HepG2 (cell line): ENCODE results near the gene COQ5. TPM values are rescaled to one million over a fixed set of nuclear protein-coding genes. Genes with fewer than 3 reads are reported as not detected.

Experiments used
- ARHGAP35 ChIP-seq: sonication (generic); formaldehyde crosslinking; IDR thresholded peaks from 2 replicates; pipeline ENCODE4 v1.9.0; 2022; ENCODE audit warnings: mild to moderate bottlenecking, inconsistent platforms, moderate library complexity, missing genetic modification reagents, borderline replicate concordance
- ATF5 ChIP-seq: sonication (generic); formaldehyde crosslinking; IDR thresholded peaks from 2 replicates; pipeline ENCODE4 v1.4.0; 2020; ENCODE audit warnings: mild to moderate bottlenecking, low read depth, missing genetic modification reagents
- ATF7 ChIP-seq, 2 experiments: fragments of 450-650 bp in 1 of 2; sonication (generic) in 1 of 2; formaldehyde crosslinking in 1 of 2; IDR thresholded peaks; 2 replicates each; pipeline versions ENCODE4 v1.4.0 to v1.6.1; 2016 to 2020; ENCODE audit warnings: antibody characterized with exemption in 1 of 2, mild to moderate bottlenecking in 1 of 2, missing genetic modification reagents in 1 of 2
- CAMTA2 ChIP-seq: sonication (generic); formaldehyde crosslinking; IDR thresholded peaks from 2 replicates; pipeline ENCODE4 v1.4.0; 2020; ENCODE audit warnings: mild to moderate bottlenecking, missing genetic modification reagents, borderline replicate concordance
- DNMT1 ChIP-seq: sonication (generic); formaldehyde crosslinking; IDR thresholded peaks from 2 replicates; pipeline ENCODE4 v1.5.1; 2020; ENCODE audit warnings: mild to moderate bottlenecking, missing genetic modification reagents
- FOXC1 ChIP-seq: sonication (generic); formaldehyde crosslinking; IDR thresholded peaks from 2 replicates; pipeline ENCODE4 v1.8.0; 2022; ENCODE audit warnings: mild to moderate bottlenecking, missing genetic modification reagents, borderline replicate concordance
- FOXJ3 ChIP-seq: sonication (generic); formaldehyde crosslinking; IDR thresholded peaks from 2 replicates; pipeline ENCODE4 v1.4.0; 2020; ENCODE audit warnings: missing genetic modification reagents, mild to moderate bottlenecking, borderline replicate concordance
- MTA1 ChIP-seq: sonication (generic); formaldehyde crosslinking; IDR thresholded peaks from 2 replicates; pipeline ENCODE4 v1.4.0; 2020; ENCODE audit warnings: missing genetic modification reagents, mild to moderate bottlenecking, borderline replicate concordance
- MTERF4 ChIP-seq: sonication (generic); formaldehyde crosslinking; IDR thresholded peaks from 2 replicates; pipeline ENCODE4 v1.8.0; 2023; ENCODE audit warnings: mild to moderate bottlenecking, missing genetic modification reagents
- NR2F2 ChIP-seq: IDR thresholded peaks from 2 replicates; pipeline ENCODE4 v1.6.1; 2012; ENCODE audit warnings: low read depth, inconsistent platforms, borderline replicate concordance
- SP140L ChIP-seq: sonication (generic); formaldehyde crosslinking; IDR thresholded peaks from 2 replicates; pipeline ENCODE4 v1.4.0; 2020; ENCODE audit warnings: missing genetic modification reagents, borderline replicate concordance
- SRSF9 ChIP-seq: fragments of 200-400 bp; formaldehyde crosslinking; IDR thresholded peaks from 2 replicates; pipeline ENCODE4 v1.6.1; 2018; ENCODE audit warnings: borderline replicate concordance, mild to moderate bottlenecking, low read depth, low read length; ENCODE audit not compliant: insufficient read depth, poor library complexity, severe bottlenecking
- ZC3H13 ChIP-seq: sonication (generic); formaldehyde crosslinking; IDR thresholded peaks from 2 replicates; pipeline ENCODE4 v1.8.1; 2023; ENCODE audit warnings: mild to moderate bottlenecking, missing genetic modification reagents, moderate library complexity
- ZMYM2 ChIP-seq: sonication (generic); formaldehyde crosslinking; IDR thresholded peaks from 2 replicates; pipeline ENCODE4 v1.8.0; 2022; ENCODE audit warnings: mild to moderate bottlenecking, missing genetic modification reagents
- ZNF138 ChIP-seq: sonication (generic); formaldehyde crosslinking; IDR thresholded peaks from 2 replicates; pipeline ENCODE4 v1.5.0; 2020; ENCODE audit warnings: mild to moderate bottlenecking, low read depth, missing genetic modification reagents
- ZNF282 ChIP-seq: fragments of 450-650 bp; IDR thresholded peaks from 2 replicates; pipeline ENCODE4 v1.6.1; 2018; ENCODE audit not compliant: partially characterized antibody
- ZNF737 ChIP-seq: sonication (generic); formaldehyde crosslinking; IDR thresholded peaks from 2 replicates; pipeline ENCODE4 v1.5.0; 2020; ENCODE audit warnings: missing genetic modification reagents, mild to moderate bottlenecking, borderline replicate concordance
- ZNF772 ChIP-seq: sonication (generic); formaldehyde crosslinking; IDR thresholded peaks from 2 replicates; pipeline ENCODE4 v1.5.0; 2020; ENCODE audit warnings: mild to moderate bottlenecking, missing genetic modification reagents
- ZNF776 ChIP-seq: sonication (generic); formaldehyde crosslinking; IDR thresholded peaks from 2 replicates; pipeline ENCODE4 v1.4.0; 2020; ENCODE audit warnings: mild to moderate bottlenecking, missing genetic modification reagents
- ZNF839 ChIP-seq: sonication (generic); formaldehyde crosslinking; IDR thresholded peaks from 2 replicates; pipeline ENCODE4 v1.4.0; 2020; ENCODE audit warnings: missing genetic modification reagents, mild to moderate bottlenecking, borderline replicate concordance
- ZNF850 ChIP-seq: sonication (generic); formaldehyde crosslinking; conservative IDR thresholded peaks from 2 replicates; pipeline ENCODE4 v1.9.0; 2021; ENCODE audit warnings: mild to moderate bottlenecking, missing genetic modification reagents
- ZNF878 ChIP-seq: sonication (generic); formaldehyde crosslinking; IDR thresholded peaks from 2 replicates; pipeline ENCODE4 v1.8.1; 2023; ENCODE audit warnings: mild to moderate bottlenecking, missing genetic modification reagents, moderate library complexity
- polyA plus RNA-seq, 8 experiments: library from polyadenylated mRNA; depleted of rRNA in 3 of 8; stranded (reverse) in 7 of 8; unstranded in 1 of 8; fragments of >200 nt; fragmentation: Illumina TruSeq in 4 of 8; extraction: Trizol in 4 of 8; gene quantifications; 2 replicates each; pipeline versions ENCODE4 v1.2.1 to v1.2.3, GENCODE V29; 2011 to 2016; ENCODE audit warnings: low read depth in 4 of 8, missing spikeins in 1 of 8, mixed read lengths in 1 of 8; ENCODE audit not compliant: insufficient read depth in 1 of 8
- total RNA-seq, 5 experiments: library from RNA; depleted of rRNA; stranded (reverse); fragments of >200 nt; fragmentation: Illumina TruSeq; extraction: Trizol; gene quantifications; 2 replicates each; pipeline ENCODE4 v1.2.3, GENCODE V29; 2016; ENCODE audit warnings: low read depth in 1 of 5
- TF ChIP-seq, protein P1 (sequence below): sonication (generic); formaldehyde crosslinking; IDR thresholded peaks from 2 replicates; pipeline ENCODE4 v1.8.0; 2022; ENCODE audit warnings: mild to moderate bottlenecking, missing genetic modification reagents
- TF ChIP-seq, protein P2 (sequence below): sonication (generic); formaldehyde crosslinking; IDR thresholded peaks from 2 replicates; pipeline ENCODE4 v1.4.0; 2020; ENCODE audit warnings: missing genetic modification reagents, borderline replicate concordance

COQ5 gene
- total and polyA plus RNA-seq, 2 of the 13 experiments (the other 11 are each of a cell fraction or from before 2014, with no cell fraction given): 36.4 to 41.5 TPM

- TF ChIP-seq MTERF4 (CRISPR knock-in tag) (no peak), CAMTA2 (CRISPR knock-in tag) (peak; percentile 74; the same call in 1 of the 2 replicates), MTA1 (CRISPR knock-in tag) (peak; percentile 84; the same call in 1 of the 2 replicates), ZNF772 (CRISPR knock-in tag) (0 out of 2 replicates have a peak, but pooled peaks have one; percentile 58), ATF7 (IDR thresholded peaks at IDR 0.05) (no peak), ATF7 (CRISPR knock-in tag; IDR thresholded peaks at IDR 0.05) (peak; percentile 86; the same call in 1 of the 2 replicates), ZMYM2 (CRISPR knock-in tag) (no peak), ZNF839 (CRISPR knock-in tag) (peak; percentile 60; the same call in 1 of the 2 replicates), ZNF737 (CRISPR knock-in tag) (peak; percentile 90; the same call in 1 of the 2 replicates), FOXJ3 (peak; percentile 57; the same call in 1 of the 2 replicates), ZC3H13 (peak; percentile 90), SP140L (CRISPR knock-in tag) (no peak), ARHGAP35 (CRISPR knock-in tag) (no peak), ATF5 (CRISPR knock-in tag) (no peak), ZNF850 (CRISPR knock-in tag) (0 out of 2 replicates have a peak, but pooled peaks have one; percentile 53), DNMT1 (CRISPR knock-in tag) (peak; percentile 66; the same call in 1 of the 2 replicates), ZNF878 (CRISPR knock-in tag) (0 out of 2 replicates have a peak, but pooled peaks have one; percentile 22), ZNF282 (no peak), ZNF776 (0 out of 2 replicates have a peak, but pooled peaks have one; percentile 62), FOXC1 (CRISPR knock-in tag) (peak; percentile 94), NR2F2 (peak; percentile 62; the same call in 1 of the 2 replicates), ZNF138 (no peak), SRSF9 (no peak)
- TF ChIP-seq, protein P1, sequence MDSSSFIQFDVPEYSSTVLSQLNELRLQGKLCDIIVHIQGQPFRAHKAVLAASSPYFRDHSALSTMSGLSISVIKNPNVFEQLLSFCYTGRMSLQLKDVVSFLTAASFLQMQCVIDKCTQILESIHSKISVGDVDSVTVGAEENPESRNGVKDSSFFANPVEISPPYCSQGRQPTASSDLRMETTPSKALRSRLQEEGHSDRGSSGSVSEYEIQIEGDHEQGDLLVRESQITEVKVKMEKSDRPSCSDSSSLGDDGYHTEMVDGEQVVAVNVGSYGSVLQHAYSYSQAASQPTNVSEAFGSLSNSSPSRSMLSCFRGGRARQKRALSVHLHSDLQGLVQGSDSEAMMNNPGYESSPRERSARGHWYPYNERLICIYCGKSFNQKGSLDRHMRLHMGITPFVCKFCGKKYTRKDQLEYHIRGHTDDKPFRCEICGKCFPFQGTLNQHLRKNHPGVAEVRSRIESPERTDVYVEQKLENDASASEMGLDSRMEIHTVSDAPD (CRISPR knock-in tag): no peak
- TF ChIP-seq, protein P2, sequence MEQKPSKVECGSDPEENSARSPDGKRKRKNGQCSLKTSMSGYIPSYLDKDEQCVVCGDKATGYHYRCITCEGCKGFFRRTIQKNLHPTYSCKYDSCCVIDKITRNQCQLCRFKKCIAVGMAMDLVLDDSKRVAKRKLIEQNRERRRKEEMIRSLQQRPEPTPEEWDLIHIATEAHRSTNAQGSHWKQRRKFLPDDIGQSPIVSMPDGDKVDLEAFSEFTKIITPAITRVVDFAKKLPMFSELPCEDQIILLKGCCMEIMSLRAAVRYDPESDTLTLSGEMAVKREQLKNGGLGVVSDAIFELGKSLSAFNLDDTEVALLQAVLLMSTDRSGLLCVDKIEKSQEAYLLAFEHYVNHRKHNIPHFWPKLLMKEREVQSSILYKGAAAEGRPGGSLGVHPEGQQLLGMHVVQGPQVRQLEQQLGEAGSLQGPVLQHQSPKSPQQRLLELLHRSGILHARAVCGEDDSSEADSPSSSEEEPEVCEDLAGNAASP (CRISPR knock-in tag): peak; percentile 54; the same call in 1 of the 2 replicates
These were observed at the start of gene COQ5 (continued) for GRCh38 chr12:120528861-120529525.
